ENCODE results near the gene KDM3A.

DNA sequence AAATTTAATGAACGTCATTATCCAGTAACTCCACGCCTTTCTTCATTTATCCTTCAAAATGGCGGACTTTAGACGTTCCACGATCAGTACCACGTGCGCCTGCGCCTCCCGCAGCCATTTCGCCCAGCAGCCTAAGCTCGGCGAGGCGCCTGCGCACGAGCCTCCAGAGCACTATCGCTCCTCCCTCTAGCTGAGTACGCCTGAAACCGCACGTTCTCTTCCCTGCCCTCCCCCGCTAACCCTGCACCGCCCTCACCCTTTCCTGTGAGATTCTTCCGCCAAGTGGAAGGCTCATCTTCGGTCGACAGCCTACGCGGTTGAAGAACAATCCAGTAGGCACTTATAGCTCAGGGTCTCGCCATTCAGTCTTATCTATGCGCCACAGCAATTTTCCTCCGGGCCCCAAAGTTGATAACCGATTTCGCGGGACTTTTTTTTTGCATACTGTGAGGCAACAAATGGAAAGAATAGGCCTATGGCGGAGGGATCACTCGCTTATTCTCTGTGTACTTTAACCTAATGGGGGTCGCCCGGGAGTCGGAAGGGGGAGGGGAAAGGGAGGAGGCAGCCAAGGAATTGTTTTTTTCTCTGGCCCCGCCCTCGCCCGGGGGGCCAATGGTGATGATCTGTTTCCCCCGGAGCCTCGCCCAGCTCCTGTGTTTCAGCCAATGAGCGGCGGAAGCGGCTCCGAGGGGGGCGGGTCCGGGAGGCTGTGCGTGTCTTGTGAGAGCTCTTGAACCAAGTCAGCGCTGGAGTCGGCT is at the start of gene KDM3A:
- TF ChIP-seq ARNTL (CRISPR knock-in tag; IDR thresholded peaks at IDR 0.05; ENCODE audit: borderline replicate concordance, low read depth) (no peak), TOX (CRISPR knock-in tag; IDR thresholded peaks at IDR 0.05; ENCODE audit: borderline replicate concordance) (no peak), TCF4 (CRISPR knock-in tag; IDR thresholded peaks at IDR 0.05; ENCODE audit: borderline replicate concordance) (no peak), ZFP30 (CRISPR knock-in tag; IDR thresholded peaks at IDR 0.05) (no peak), ESRRG (CRISPR knock-in tag; IDR thresholded peaks at IDR 0.05) (no peak)
